Astrocyte (in vitro differentiated cells and primary cell): ENCODE measurements around the gene ACAD8. TPM values are rescaled to one million over a fixed set of nuclear protein-coding genes. Genes with fewer than 3 reads are reported as not detected.

Experiments used
- DNase-seq: peaks from one replicate; pipeline ENCODE4 v3.0.0-alpha.2; 2010; ENCODE audit warnings: low read depth
- FAIRE-seq: peaks from 2 replicates; lab custom pipeline; 2011; peaks lifted over from hg19 to GRCh38; lab: Jason Lieb, UNC
- H2AFZ ChIP-seq: 2 replicates; pipeline ENCODE4 v1.6.0; 2012; ENCODE audit warnings: low read depth, low read length, inconsistent platforms
- H3K27ac ChIP-seq: 2 replicates; pipeline ENCODE4 v1.5.1; 2011; ENCODE audit warnings: low read depth, low read length, inconsistent platforms
- H3K27me3 ChIP-seq: 2 replicates; pipeline ENCODE4 v1.6.0; 2011; ENCODE audit warnings: low read length, inconsistent platforms; ENCODE audit not compliant: insufficient read depth
- H3K36me3 ChIP-seq: 2 replicates; pipeline ENCODE4 v1.5.1; 2011; ENCODE audit warnings: low read length, inconsistent platforms; ENCODE audit not compliant: insufficient read depth
- H3K4me1 ChIP-seq: 2 replicates; pipeline ENCODE4 v1.5.1; 2011; ENCODE audit warnings: low read length, inconsistent platforms; ENCODE audit not compliant: insufficient read depth
- H3K4me2 ChIP-seq: 2 replicates; pipeline ENCODE4 v1.6.0; 2012; ENCODE audit warnings: low read length, inconsistent platforms
- H3K4me3 ChIP-seq: 2 replicates; pipeline ENCODE4 v1.5.1; 2011; ENCODE audit warnings: low read depth, mild to moderate bottlenecking, low read length, inconsistent platforms; ENCODE audit not compliant: insufficient read depth
- H3K79me2 ChIP-seq: 2 replicates; pipeline ENCODE4 v1.6.0; 2012; ENCODE audit warnings: mild to moderate bottlenecking, low read length, inconsistent platforms; ENCODE audit not compliant: insufficient read depth
- H3K9ac ChIP-seq: 2 replicates; pipeline ENCODE4 v1.6.0; 2012; ENCODE audit warnings: mild to moderate bottlenecking, low read length, inconsistent platforms
- H3K9me3 ChIP-seq: 2 replicates; pipeline ENCODE4 v1.5.1; 2012; ENCODE audit warnings: low read depth, mild to moderate bottlenecking, low read length, inconsistent platforms; ENCODE audit not compliant: insufficient read depth
- H4K20me1 ChIP-seq: 2 replicates; pipeline ENCODE4 v1.6.0; 2012; ENCODE audit warnings: low read length, inconsistent platforms; ENCODE audit not compliant: insufficient read depth
- H3K27ac Mint-ChIP-seq: one replicate; pipeline ENCODE4 v1.8.0; 2021; ENCODE audit warnings: mild to moderate bottlenecking, mixed read lengths; ENCODE audit not compliant: unreplicated experiment
- H3K27me3 Mint-ChIP-seq: one replicate; pipeline ENCODE4 v1.8.0; 2021; ENCODE audit warnings: low read depth, mixed read lengths; ENCODE audit not compliant: unreplicated experiment
- H3K36me3 Mint-ChIP-seq: one replicate; pipeline ENCODE4 v1.8.0; 2021; ENCODE audit warnings: low read depth, mixed read lengths; ENCODE audit not compliant: unreplicated experiment
- H3K4me1 Mint-ChIP-seq: one replicate; pipeline ENCODE4 v1.8.0; 2021; ENCODE audit warnings: low read depth, mixed read lengths; ENCODE audit not compliant: unreplicated experiment
- H3K4me3 Mint-ChIP-seq: one replicate; pipeline ENCODE4 v1.8.0; 2021; ENCODE audit warnings: mild to moderate bottlenecking, moderate library complexity, mixed read lengths; ENCODE audit not compliant: unreplicated experiment
- H3K9me3 Mint-ChIP-seq: one replicate; pipeline ENCODE4 v1.8.0; 2021; ENCODE audit warnings: mild to moderate bottlenecking, mixed read lengths; ENCODE audit not compliant: unreplicated experiment
- CTCF ChIP-seq: IDR thresholded peaks from 2 replicates; pipeline ENCODE4 v1.5.1; 2011; ENCODE audit warnings: low read depth, mild to moderate bottlenecking, inconsistent platforms, low read length, moderate library complexity; ENCODE audit not compliant: insufficient read depth
- EZH2 ChIP-seq: IDR thresholded peaks from 2 replicates; pipeline ENCODE4 v1.6.1; 2012; ENCODE audit warnings: mild to moderate bottlenecking, low read length, inconsistent platforms; ENCODE audit not compliant: insufficient read depth
- total RNA-seq: library from RNA; stranded (reverse); gene quantifications from 2 replicates; pipeline ENCODE4 v1.2.1, GENCODE V29; 2021

The ACAD8 gene
- total RNA-seq, 1 donor from 2014 or later, result 15.8 TPM

- Histone ChIP-seq H3K4me3 (no peak overlapping the region), H3K27me3 (no peaks in the 10 kb centered on the region), H2AFZ (no peak overlapping the region), H3K79me2 (no peaks in the 10 kb centered on the region), H3K4me2 (no peak overlapping the region), H3K27ac (no peak overlapping the region), H3K9me3 (no peaks in the 10 kb centered on the region), H3K9ac (no peak overlapping the region), H4K20me1 (peaks cover 3% of the 10 kb centered on the region), H3K4me1 (no peaks in the 10 kb centered on the region), H3K36me3 (peaks cover 22% of the 10 kb centered on the region)
- no peak overlapping the region for H3K4me3 Mint-ChIP-seq
- peaks cover 11% of the 10 kb centered on the region for H3K36me3 Mint-ChIP-seq
- H3K9me3 Mint-ChIP-seq, result no peaks in the 10 kb centered on the region
- no peak for DNase-seq
- TF ChIP-seq EZH2, result no peak
- peak; percentile 27 for TF ChIP-seq CTCF
- FAIRE-seq, result no peak
- no peaks in the 10 kb centered on the region for H3K4me1 Mint-ChIP-seq
- H3K27ac Mint-ChIP-seq, result no peak overlapping the region
- H3K27me3 Mint-ChIP-seq, result no peaks in the 10 kb centered on the region
These were observed 8.8 kb upstream of the ACAD8 start for GRCh38 chr11:134244593-134244992.

- H3K4me1 Mint-ChIP-seq, result no peaks in the 10 kb centered on the region
- peaks cover 9% of the 10 kb centered on the region for H3K36me3 Mint-ChIP-seq
- H3K4me3 Mint-ChIP-seq, result no peak overlapping the region
- no peaks in the 10 kb centered on the region for H3K9me3 Mint-ChIP-seq
- H2AFZ ChIP-seq, result no peak overlapping the region
- no peaks in the 10 kb centered on the region for H3K79me2 ChIP-seq
- H3K9ac ChIP-seq, result no peak overlapping the region
- H3K27me3 ChIP-seq, result no peaks in the 10 kb centered on the region
- FAIRE-seq, result no peak
- H3K9me3 ChIP-seq, result no peaks in the 10 kb centered on the region
- H4K20me1 ChIP-seq, result peaks cover 3% of the 10 kb centered on the region
- H3K27ac Mint-ChIP-seq, result no peak overlapping the region
- H3K4me1 ChIP-seq, result no peaks in the 10 kb centered on the region
- peaks cover 26% of the 10 kb centered on the region for H3K36me3 ChIP-seq
- no peak overlapping the region for H3K27ac ChIP-seq
- no peak for DNase-seq
- no peak overlapping the region for H3K4me2 ChIP-seq
- no peak overlapping the region for H3K4me3 ChIP-seq
- H3K27me3 Mint-ChIP-seq, result no peaks in the 10 kb centered on the region
- TF ChIP-seq EZH2 (no peak), CTCF (no peak)
These were observed 7.9 kb upstream of the ACAD8 start for GRCh38 chr11:134245434-134245833.

- H3K36me3 Mint-ChIP-seq, result peaks cover 9% of the 10 kb centered on the region
- no peaks in the 10 kb centered on the region for H3K9me3 Mint-ChIP-seq
- Histone ChIP-seq H3K9me3 (no peaks in the 10 kb centered on the region), H3K27ac (no peak overlapping the region), H3K27me3 (no peaks in the 10 kb centered on the region), H4K20me1 (peaks cover 3% of the 10 kb centered on the region), H3K79me2 (no peaks in the 10 kb centered on the region), H2AFZ (no peak overlapping the region), H3K4me2 (no peak overlapping the region), H3K4me3 (no peak overlapping the region), H3K4me1 (no peaks in the 10 kb centered on the region), H3K36me3 (peaks cover 26% of the 10 kb centered on the region), H3K9ac (no peak overlapping the region)
- H3K27ac Mint-ChIP-seq, result no peak overlapping the region
- no peaks in the 10 kb centered on the region for H3K27me3 Mint-ChIP-seq
- DNase-seq (no peak), FAIRE-seq (no peak)
- H3K4me3 Mint-ChIP-seq, result no peak overlapping the region
- no peaks in the 10 kb centered on the region for H3K4me1 Mint-ChIP-seq
- TF ChIP-seq EZH2, result no peak
- no peak for TF ChIP-seq CTCF
These were observed 7.3 kb upstream of the ACAD8 start for GRCh38 chr11:134246100-134246499.
